Keratinocyte (primary cell): ENCODE data around the gene SECTM1. TPM values are rescaled to one million over a fixed set of nuclear protein-coding genes. Genes with fewer than 3 reads are reported as not detected.

Source experiments
- DNase-seq: peaks from one replicate; pipeline ENCODE4 v3.0.0-alpha.2; 2011; ENCODE audit warnings: low read depth, missing footprints, low spot score
- FAIRE-seq: peaks from 2 replicates; lab custom pipeline; 2011; peaks lifted over from hg19 to GRCh38; lab: Jason Lieb, UNC
- H2AFZ ChIP-seq: 2 replicates; pipeline ENCODE4 v1.6.0; 2012; ENCODE audit warnings: low read length, control low read depth, inconsistent platforms; ENCODE audit not compliant: control insufficient read depth
- H3K27ac ChIP-seq: 2 replicates; pipeline ENCODE4 v1.5.1; 2011; ENCODE audit warnings: low read length; ENCODE audit not compliant: control insufficient read depth, insufficient read depth
- H3K27me3 ChIP-seq: 3 replicates; pipeline ENCODE4 v1.6.0; 2011; ENCODE audit warnings: low read length; ENCODE audit not compliant: control insufficient read depth, insufficient read depth; ENCODE audit errors: extremely low read depth
- H3K36me3 ChIP-seq, 2 experiments: 2 replicates in 1 of 2; 3 replicates in 1 of 2; pipeline ENCODE4 v1.5.1; 2011; ENCODE audit warnings: low read length in 2 of 2, mild to moderate bottlenecking in 1 of 2; ENCODE audit not compliant: control insufficient read depth in 2 of 2, insufficient read depth in 2 of 2; ENCODE audit errors: extremely low read depth in 1 of 2
- H3K4me1 ChIP-seq: 3 replicates; pipeline ENCODE4 v1.5.1; 2011; ENCODE audit warnings: low read length; ENCODE audit not compliant: control insufficient read depth, insufficient read depth; ENCODE audit errors: extremely low read depth
- H3K4me2 ChIP-seq: 3 replicates; pipeline ENCODE4 v1.6.0; 2011; ENCODE audit warnings: low read depth, low read length; ENCODE audit not compliant: control insufficient read depth, insufficient read depth; ENCODE audit errors: extremely low read depth
- H3K4me3 ChIP-seq, 3 experiments: fragments of 200-600 bp in 1 of 3; sonication (generic) in 1 of 3; 2 replicates in 2 of 3; 3 replicates in 1 of 3; pipeline ENCODE4 v1.5.1; 2011 to 2016; ENCODE audit warnings: low read length in 3 of 3, mild to moderate bottlenecking in 3 of 3, control low read depth in 2 of 3, inconsistent platforms in 1 of 3, low read depth in 1 of 3, mixed read lengths in 1 of 3, mixed run types in 1 of 3, moderate library complexity in 1 of 3; ENCODE audit not compliant: control insufficient read depth in 2 of 3, insufficient read depth in 2 of 3; ENCODE audit errors: extremely low read depth in 1 of 3
- H3K79me2 ChIP-seq: 2 replicates; pipeline ENCODE4 v1.6.0; 2012; ENCODE audit warnings: low read length; ENCODE audit not compliant: control insufficient read depth, insufficient read depth
- H3K9ac ChIP-seq: 3 replicates; pipeline ENCODE4 v1.6.0; 2011; ENCODE audit warnings: low read length; ENCODE audit not compliant: control insufficient read depth, insufficient read depth; ENCODE audit errors: extremely low read depth
- H3K9me1 ChIP-seq: 3 replicates; pipeline ENCODE4 v1.6.0; 2011; ENCODE audit warnings: low read length; ENCODE audit not compliant: control insufficient read depth, insufficient read depth; ENCODE audit errors: extremely low read depth
- H3K9me3 ChIP-seq: 2 replicates; pipeline ENCODE4 v1.5.1; 2012; ENCODE audit warnings: low read depth, low read length; ENCODE audit not compliant: control insufficient read depth
- H4K20me1 ChIP-seq: 3 replicates; pipeline ENCODE4 v1.6.0; 2011; ENCODE audit warnings: low read length; ENCODE audit not compliant: control insufficient read depth, insufficient read depth; ENCODE audit errors: extremely low read depth
- EZH2 ChIP-seq: IDR thresholded peaks from one replicate; pipeline ENCODE4 v1.6.1; 2012; ENCODE audit warnings: inconsistent platforms, mild to moderate bottlenecking, low read length, moderate library complexity
- dilution Hi-C: fragments of 300-500 bp; cut with MboI; formaldehyde crosslinking; loops from one replicate; pipeline ENCODE4 v1.7.0; 2020; ENCODE audit warnings: low sequenced_read_pairs; ENCODE audit not compliant: extremely low pct_ligation_motif_present
- polyA plus RNA-seq, 5 experiments: library from polyadenylated mRNA; depleted of rRNA in 3 of 5; stranded (reverse) in 3 of 5; stranded (forward) in 1 of 5; unstranded in 1 of 5; fragments of >200 nt; gene quantifications; 1 replicate in 1 of 5; 2 replicates in 3 of 5; 3 replicates in 1 of 5; pipeline versions ENCODE4 v1.2.1 to v1.2.3, GENCODE V29; 2011 to 2012; ENCODE audit warnings: missing spikeins in 2 of 5, low read depth in 1 of 5, low replicate concordance in 1 of 5
- TF ChIP-seq, protein P1 (sequence below), 3 experiments: IDR thresholded peaks in 1 of 3; conservative IDR thresholded peaks in 1 of 3; optimal IDR thresholded peaks in 1 of 3; 2 replicates in 2 of 3; 3 replicates in 1 of 3; pipeline versions ENCODE3 to v1.5.1; 2011; ENCODE audit warnings: low read length in 3 of 3, mild to moderate bottlenecking in 3 of 3, moderate library complexity in 2 of 3, control low read depth in 1 of 3, inconsistent platforms in 1 of 3; ENCODE audit not compliant: insufficient read depth in 2 of 3; ENCODE audit errors: extremely low read depth in 1 of 3

The SECTM1 gene
- polyA plus RNA-seq, 1 donor (not counting 4 experiments of a cell fraction or from before 2014, with no cell fraction given), result 2.0 TPM

GRCh38 chr17:82271401-82271800 lies 62.2 kb downstream of the SECTM1 start:
- H4K20me1 ChIP-seq, result peaks cover 55% of the 10 kb centered on the region
- dilution Hi-C loops, result no loop called here
- H3K36me3 ChIP-seq, result peaks cover 18 to 37% of the 10 kb centered on the region in 2 experiments
- no peak overlapping the region for H2AFZ ChIP-seq
- H3K27me3 ChIP-seq, result no peaks in the 10 kb centered on the region
- no peak overlapping the region for H3K27ac ChIP-seq
- TF ChIP-seq, protein P1, sequence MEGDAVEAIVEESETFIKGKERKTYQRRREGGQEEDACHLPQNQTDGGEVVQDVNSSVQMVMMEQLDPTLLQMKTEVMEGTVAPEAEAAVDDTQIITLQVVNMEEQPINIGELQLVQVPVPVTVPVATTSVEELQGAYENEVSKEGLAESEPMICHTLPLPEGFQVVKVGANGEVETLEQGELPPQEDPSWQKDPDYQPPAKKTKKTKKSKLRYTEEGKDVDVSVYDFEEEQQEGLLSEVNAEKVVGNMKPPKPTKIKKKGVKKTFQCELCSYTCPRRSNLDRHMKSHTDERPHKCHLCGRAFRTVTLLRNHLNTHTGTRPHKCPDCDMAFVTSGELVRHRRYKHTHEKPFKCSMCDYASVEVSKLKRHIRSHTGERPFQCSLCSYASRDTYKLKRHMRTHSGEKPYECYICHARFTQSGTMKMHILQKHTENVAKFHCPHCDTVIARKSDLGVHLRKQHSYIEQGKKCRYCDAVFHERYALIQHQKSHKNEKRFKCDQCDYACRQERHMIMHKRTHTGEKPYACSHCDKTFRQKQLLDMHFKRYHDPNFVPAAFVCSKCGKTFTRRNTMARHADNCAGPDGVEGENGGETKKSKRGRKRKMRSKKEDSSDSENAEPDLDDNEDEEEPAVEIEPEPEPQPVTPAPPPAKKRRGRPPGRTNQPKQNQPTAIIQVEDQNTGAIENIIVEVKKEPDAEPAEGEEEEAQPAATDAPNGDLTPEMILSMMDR (optimal IDR thresholded peaks at IDR 0.05 in 1 of 3, IDR thresholded peaks at IDR 0.05 in 1 of 3, conservative IDR thresholded peaks at IDR 0.05 in 1 of 3; ENCODE audit: extremely low read depth in 1 of 3, insufficient read depth in 2 of 3, low read length in 3 of 3), result no peak
- TF ChIP-seq EZH2, result no peak
- peaks cover 16% of the 10 kb centered on the region for H3K9me1 ChIP-seq
- H3K4me1 ChIP-seq, result peaks cover 40% of the 10 kb centered on the region
- DNase-seq (no peak), FAIRE-seq (no peak)
- H3K79me2 ChIP-seq, result peaks cover 68% of the 10 kb centered on the region
- peak overlapping the region in 1 of 3 experiments; percentile 86 for H3K4me3 ChIP-seq
- H3K4me2 ChIP-seq, result peak overlapping the region; percentile 71
- H3K9ac ChIP-seq, result no peak overlapping the region
- no peaks in the 10 kb centered on the region for H3K9me3 ChIP-seq

Other genes starting within 250 kb of the SECTM1 start
- 44.7 to 137 TPM (median 55.7 TPM) in 3 replicates for gene FASN, start 235.5 kb downstream of the SECTM1 start, polyA plus RNA-seq
- 14.0 to 24.8 TPM (median 19.2 TPM) in 3 replicates for gene CCDC57, start 120.9 kb downstream of the SECTM1 start, polyA plus RNA-seq
- gene SLC16A3, start 104.7 kb downstream of the SECTM1 start, polyA plus RNA-seq, result 35.7 to 112 TPM (median 40.7 TPM) in 3 replicates
- 61.8 to 173 TPM (median 86.0 TPM) in 3 replicates for gene CSNK1D, start 60.1 kb downstream of the SECTM1 start, polyA plus RNA-seq
- 0.05 TPM in 1 of 3 replicates, not detected in the others for gene CD7, start 16.2 kb downstream of the SECTM1 start, polyA plus RNA-seq
- gene TEX19, start 25.5 kb upstream of the SECTM1 start, polyA plus RNA-seq, result 0.06 TPM in 1 of 3 replicates, not detected in the others
- gene UTS2R, start 38.0 kb upstream of the SECTM1 start, polyA plus RNA-seq, result not detected in 3 replicates
- 5.6 to 7.8 TPM (median 6.6 TPM) in 3 replicates for gene HEXD, start 84.6 kb upstream of the SECTM1 start, polyA plus RNA-seq
- gene OGFOD3, start 84.8 kb upstream of the SECTM1 start, polyA plus RNA-seq, result 10.8 to 21.6 TPM (median 15.3 TPM) in 3 replicates
- 30.2 to 36.0 TPM (median 34.2 TPM) in 3 replicates for gene CYBC1, start 117.0 kb upstream of the SECTM1 start, polyA plus RNA-seq
- 31.9 to 36.8 TPM (median 32.9 TPM) in 3 replicates for gene NARF, start 125.0 kb upstream of the SECTM1 start, polyA plus RNA-seq
- 39.4 to 43.9 TPM (median 43.8 TPM) in 3 replicates for gene FOXK2, start 186.0 kb upstream of the SECTM1 start, polyA plus RNA-seq